Measurements from ENCODE around the gene INTS15.
A peak's percentile ranks its signal among the peaks of the same experiment; 100 is the strongest.

The INTS15 gene

GRCh38 chr7:6637544-6638229 lies 47.9 kb downstream of the INTS15 start:
- Histone ChIP-seq H3K27ac (no peak overlapping the region), H3K4me3 (ENCODE audit: low read depth, low read length) (peak overlapping the region; percentile 66), H3K27me3 (replicated peaks) (no peaks in the 10 kb centered on the region), H3K36me3 (replicated peaks) (peaks cover 14% of the 10 kb centered on the region)
- DNase-seq = no peak
- in situ Hi-C loops (cut with HindIII; ENCODE audit: low pct_ligation_motif_present, low sequenced_read_pairs) = no loop called here
- peak; percentile 48 for TF ChIP-seq CTCF (IDR thresholded peaks at IDR 0.05; ENCODE audit: low read depth, low read length, missing control alignments)

- H3K27ac ChIP-seq = no peak overlapping the region
- no peak for TF ChIP-seq CTCF (IDR thresholded peaks at IDR 0.05; ENCODE audit: low read depth, low read length, missing control alignments)
- in situ Hi-C loops (cut with HindIII; ENCODE audit: low pct_ligation_motif_present, low sequenced_read_pairs) = no loop called here
- peaks cover 19% of the 10 kb centered on the region for H3K36me3 ChIP-seq (replicated peaks)
- no peak overlapping the region for H3K4me3 ChIP-seq (ENCODE audit: low read depth, low read length)
- no peak for DNase-seq
- no peaks in the 10 kb centered on the region for H3K27me3 ChIP-seq (replicated peaks)
These were observed 49.2 kb downstream of the INTS15 start for GRCh38 chr7:6639032-6639431.

- no peak for TF ChIP-seq CTCF (IDR thresholded peaks at IDR 0.05; ENCODE audit: low read depth, low read length, missing control alignments)
- H3K27ac ChIP-seq = no peak overlapping the region
- no peak overlapping the region for H3K4me3 ChIP-seq (ENCODE audit: low read depth, low read length)
- no peak for DNase-seq
- in situ Hi-C loops (cut with HindIII; ENCODE audit: low pct_ligation_motif_present, low sequenced_read_pairs) = no loop called here
- H3K36me3 ChIP-seq (replicated peaks) = peaks cover 24% of the 10 kb centered on the region
- no peaks in the 10 kb centered on the region for H3K27me3 ChIP-seq (replicated peaks)
These were observed 49.8 kb downstream of the INTS15 start for GRCh38 chr7:6639627-6640026.

- Histone ChIP-seq H3K27me3 (replicated peaks) (no peaks in the 10 kb centered on the region), H3K4me3 (ENCODE audit: low read depth, low read length) (no peak overlapping the region), H3K36me3 (replicated peaks) (peaks cover 24% of the 10 kb centered on the region), H3K27ac (no peak overlapping the region)
- in situ Hi-C loops (cut with HindIII; ENCODE audit: low pct_ligation_motif_present, low sequenced_read_pairs) = no loop called here
- no peak for TF ChIP-seq CTCF (IDR thresholded peaks at IDR 0.05; ENCODE audit: low read depth, low read length, missing control alignments)
- DNase-seq = peak; percentile 53
These were observed 50.5 kb downstream of the INTS15 start for GRCh38 chr7:6640246-6640721.

- no peak for TF ChIP-seq CTCF (IDR thresholded peaks at IDR 0.05; ENCODE audit: low read depth, low read length, missing control alignments)
- H3K36me3 ChIP-seq (replicated peaks) = peaks cover 24% of the 10 kb centered on the region
- H3K27me3 ChIP-seq (replicated peaks) = no peaks in the 10 kb centered on the region
- no peak overlapping the region for H3K4me3 ChIP-seq (ENCODE audit: low read depth, low read length)
- in situ Hi-C loops (cut with HindIII; ENCODE audit: low pct_ligation_motif_present, low sequenced_read_pairs) = no loop called here
- H3K27ac ChIP-seq = no peak overlapping the region
- no peak for DNase-seq
These were observed 51.6 kb downstream of the INTS15 start for GRCh38 chr7:6641305-6642035.
